Esophagus mucosa (tissue), 1 donor: Measurements from ENCODE around the gene PDHX. TPM values are rescaled to one million over a fixed set of nuclear protein-coding genes. Genes with fewer than 3 reads are reported as not detected.
"Not testable (repeated sequence)": the region's sequence is repeated elsewhere in the genome, so short reads cannot be mapped to it uniquely, and the experiment has no call there.

Source experiments
- ATAC-seq: fragments of 200-7000 bp; cut with Tn5 transposase; one replicate; pipeline ENCODE4 v1.9.1; 2020
- total RNA-seq: library from RNA; stranded (reverse); gene quantifications from one replicate; pipeline ENCODE4 v1.2.4, GENCODE V29; 2023
- donor health status: DM: yes; HTN: yes; CAD: no.

Gene PDHX
- total RNA-seq, 1 donor from 2014 or later = 19.1 TPM

GRCh38 chr11:34911676-34912075 is 4.7 kb upstream of the PDHX start:
- ATAC-seq = no peak

- not testable (repeated sequence) for ATAC-seq
Observed at GRCh38 chr11:34913556-34913955, 2.9 kb upstream of the PDHX start.

- no peak for ATAC-seq
Observed at GRCh38 chr11:34915136-34916014, 1.0 kb upstream of the PDHX start.

GRCh38 chr11:34916843-34917770 is 689 bp downstream of the PDHX start:
- no peak for ATAC-seq

GRCh38 chr11:34921156-34921555 is 4.7 kb downstream of the PDHX start:
- no peak for ATAC-seq

GRCh38 chr11:34924714-34925113 is 8.3 kb downstream of the PDHX start:
- ATAC-seq = no peak

GRCh38 chr11:34926101-34926830 is 9.8 kb downstream of the PDHX start:
- ATAC-seq = peak; percentile 48

- ATAC-seq = no peak
Observed at GRCh38 chr11:34926831-34927132, 10.4 kb downstream of the PDHX start.

- ATAC-seq = no peak
Observed at GRCh38 chr11:34928268-34928959, 12.0 kb downstream of the PDHX start.

- no peak for ATAC-seq
Observed at GRCh38 chr11:34928960-34929680, 12.7 kb downstream of the PDHX start.

GRCh38 chr11:34929794-34930763 is 13.7 kb downstream of the PDHX start:
- ATAC-seq = no peak

- ATAC-seq = no peak
Observed at GRCh38 chr11:34936945-34937629, 20.7 kb downstream of the PDHX start.

- no peak for ATAC-seq
Observed at GRCh38 chr11:34938611-34939010, 22.2 kb downstream of the PDHX start.

- ATAC-seq = no peak
Observed at GRCh38 chr11:34940026-34940677, 23.7 kb downstream of the PDHX start.

- no peak for ATAC-seq
Observed at GRCh38 chr11:34941688-34942087, 25.3 kb downstream of the PDHX start.

- no peak for ATAC-seq
Observed at GRCh38 chr11:34944692-34945091, 28.3 kb downstream of the PDHX start.

- no peak for ATAC-seq
Observed at GRCh38 chr11:34948696-34949095, 32.3 kb downstream of the PDHX start.

GRCh38 chr11:34953955-34954354 is 37.5 kb downstream of the PDHX start:
- ATAC-seq = no peak

GRCh38 chr11:34957206-34957605 is 40.8 kb downstream of the PDHX start:
- ATAC-seq = no peak
